Measurements from ENCODE around the gene ERCC2.

DNA sequence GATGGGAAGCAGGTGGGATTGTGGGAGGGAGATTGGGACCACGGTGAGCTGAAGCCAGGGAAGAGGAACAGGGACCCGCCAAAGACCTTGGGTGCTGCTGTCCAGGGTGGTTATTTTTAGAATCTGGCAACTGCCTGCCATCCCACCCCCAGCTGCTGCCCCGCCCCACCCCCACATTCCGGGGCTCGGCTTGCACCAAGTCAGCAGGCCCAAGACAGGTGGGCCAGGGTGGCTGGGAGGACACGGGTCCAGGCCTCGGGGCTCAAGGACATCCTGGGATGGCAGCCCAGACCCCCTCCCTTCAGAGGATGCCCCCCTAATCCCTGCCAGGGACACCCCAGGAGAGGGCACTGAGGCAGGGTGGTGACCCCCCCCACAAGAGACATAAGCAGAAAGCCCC lies 48.5 kb downstream of the ERCC2 start:
- TF ChIP-seq CTCF (conservative IDR thresholded peaks at IDR 0.05; ENCODE audit: low read length) (no peak), EZH2phosphoT487 (IDR thresholded peaks at IDR 0.05; ENCODE audit: borderline replicate concordance) (no peak)
